Mucosa of rectum (tissue), 2 donors: ENCODE data around the gene C1QTNF12.
A peak's percentile ranks its signal among the peaks of the same experiment; 100 is the strongest.

Experiments
- H3K27ac ChIP-seq, 2 donors: one replicate each; pipeline ENCODE4 v1.7.0; 2013; ENCODE audit warnings: inconsistent platforms in 2 of 2, low read depth in 2 of 2, low read length in 2 of 2
- H3K27me3 ChIP-seq, 2 donors: one replicate each; pipeline ENCODE4 v1.7.0; 2013; ENCODE audit warnings: low read length in 2 of 2; ENCODE audit not compliant: control insufficient read depth in 2 of 2, insufficient read depth in 2 of 2
- H3K36me3 ChIP-seq, 2 donors: one replicate each; pipeline ENCODE4 v1.7.0; 2013; ENCODE audit warnings: low read length in 2 of 2; ENCODE audit not compliant: control insufficient read depth in 2 of 2, insufficient read depth in 2 of 2
- H3K4me1 ChIP-seq, 2 donors: one replicate each; pipeline ENCODE4 v1.7.0; 2013; ENCODE audit warnings: low read length in 2 of 2, mild to moderate bottlenecking in 1 of 2; ENCODE audit not compliant: control insufficient read depth in 2 of 2, insufficient read depth in 2 of 2
- H3K4me3 ChIP-seq, 2 donors: one replicate each; pipeline ENCODE4 v1.7.0; 2013; ENCODE audit warnings: low read length in 2 of 2
- H3K9ac ChIP-seq, 2 donors: one replicate each; pipeline ENCODE4 v1.7.0; 2013; ENCODE audit warnings: low read length in 2 of 2, low read depth in 1 of 2, mild to moderate bottlenecking in 1 of 2
- H3K9me3 ChIP-seq, 2 donors: one replicate each; pipeline ENCODE4 v1.7.0; 2013; ENCODE audit warnings: low read length in 2 of 2; ENCODE audit not compliant: control insufficient read depth in 2 of 2
- donor health status: healthy.
- donor health status: Normal muscosa, but diverticular disease.

The C1QTNF12 gene

DNA sequence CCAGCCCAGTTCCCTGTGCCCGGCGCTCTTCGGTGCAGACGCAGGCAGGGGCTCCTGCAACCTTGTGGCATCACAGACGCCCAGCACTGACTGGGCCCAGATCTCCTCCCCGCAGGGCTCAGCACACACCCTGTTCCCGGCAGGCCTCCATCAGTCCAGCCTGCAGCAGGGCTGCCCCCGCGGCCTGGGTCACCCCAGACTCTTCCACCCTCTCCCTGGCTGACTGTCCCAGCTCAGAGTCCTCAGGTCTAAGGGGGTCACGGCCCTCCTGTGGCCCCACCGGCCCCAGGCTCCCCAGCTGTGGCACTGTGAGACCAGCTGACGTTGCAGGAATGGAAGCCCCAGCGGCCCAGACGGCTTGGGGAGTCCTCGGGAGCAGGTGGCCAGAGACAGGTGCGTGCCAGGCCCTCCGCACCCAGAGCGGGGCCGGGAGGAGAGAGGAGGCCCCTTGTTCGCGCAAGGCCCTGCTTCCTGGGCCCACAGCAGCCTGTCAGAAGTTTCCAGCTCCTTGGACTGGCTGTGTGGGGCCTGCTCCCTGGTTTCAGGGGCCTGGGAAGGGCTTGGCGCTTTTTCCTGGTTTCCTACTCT, 10.3 kb downstream of the C1QTNF12 start:
- Histone ChIP-seq H3K4me3 (no peak overlapping the region), H3K27ac (no peak overlapping the region), H3K27me3 (peaks cover 23 to 30% of the 10 kb centered on the region in 2 donors), H3K4me1 (peaks cover 16 to 17% of the 10 kb centered on the region in 2 donors), H3K9ac (no peak overlapping the region), H3K36me3 (peaks cover 0 to 3% of the 10 kb centered on the region in 2 donors), H3K9me3 (no peaks in the 10 kb centered on the region)

DNA sequence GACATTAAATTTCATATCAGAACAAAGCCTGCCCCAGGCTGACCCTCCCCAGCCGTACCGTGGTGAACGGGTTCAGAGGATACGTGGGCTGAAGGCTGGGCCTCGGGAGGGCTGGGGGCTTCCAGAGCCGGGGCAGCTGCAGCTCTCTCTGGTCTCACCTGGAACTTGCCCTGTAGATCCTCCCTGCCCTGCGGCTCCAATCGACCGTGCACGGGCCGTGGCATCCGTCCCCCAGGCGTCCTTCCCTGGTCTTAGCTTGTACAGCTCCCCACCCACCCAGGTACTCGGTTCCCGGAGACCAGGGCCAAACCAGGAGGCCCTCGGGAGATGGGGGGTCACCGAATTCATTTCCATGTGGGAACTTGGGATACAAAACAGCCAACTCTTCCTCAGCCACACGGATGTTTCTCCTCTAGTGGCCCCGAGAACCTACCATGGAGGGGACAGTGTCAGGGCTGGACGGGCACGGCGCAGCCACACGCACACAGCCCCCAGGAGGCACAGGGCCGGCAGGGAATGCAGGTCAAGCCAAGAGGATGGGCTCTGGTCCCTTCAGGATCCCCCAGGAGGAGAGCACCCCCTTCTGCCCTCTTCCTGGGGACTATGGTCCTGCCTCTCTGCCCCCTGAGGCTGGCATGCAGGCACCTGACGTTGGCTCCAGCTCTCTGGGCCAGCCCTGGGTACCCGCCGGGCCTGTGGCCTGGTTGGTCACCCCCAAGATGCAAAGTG, 11.3 kb downstream of the C1QTNF12 start:
- Histone ChIP-seq H3K27ac (no peak overlapping the region), H3K4me1 (peaks cover 22 to 26% of the 10 kb centered on the region in 2 donors), H3K27me3 (peaks cover 23 to 26% of the 10 kb centered on the region in 2 donors), H3K4me3 (no peak overlapping the region), H3K9me3 (no peaks in the 10 kb centered on the region), H3K9ac (no peak overlapping the region), H3K36me3 (peaks cover 0 to 3% of the 10 kb centered on the region in 2 donors)

GRCh38 chr1:1234180-1234808, 12.2 kb downstream of the C1QTNF12 start:
- Histone ChIP-seq H3K27ac (no peak overlapping the region), H3K4me1 (peaks cover 30 to 34% of the 10 kb centered on the region in 2 donors), H3K36me3 (peaks cover 0 to 3% of the 10 kb centered on the region in 2 donors), H3K4me3 (no peak overlapping the region), H3K9me3 (no peaks in the 10 kb centered on the region), H3K27me3 (peaks cover 15 to 18% of the 10 kb centered on the region in 2 donors), H3K9ac (no peak overlapping the region)

GRCh38 chr1:1233567-1233892, 13.0 kb downstream of the C1QTNF12 start:
- no peak overlapping the region for H3K4me3 ChIP-seq
- H3K9me3 ChIP-seq = no peaks in the 10 kb centered on the region
- H3K9ac ChIP-seq = no peak overlapping the region
- no peak overlapping the region for H3K27ac ChIP-seq
- peaks cover 8 to 15% of the 10 kb centered on the region in 2 donors for H3K27me3 ChIP-seq
- H3K36me3 ChIP-seq = peaks cover 4 to 9% of the 10 kb centered on the region in 2 donors
- H3K4me1 ChIP-seq = peaks cover 30 to 34% of the 10 kb centered on the region in 2 donors

DNA sequence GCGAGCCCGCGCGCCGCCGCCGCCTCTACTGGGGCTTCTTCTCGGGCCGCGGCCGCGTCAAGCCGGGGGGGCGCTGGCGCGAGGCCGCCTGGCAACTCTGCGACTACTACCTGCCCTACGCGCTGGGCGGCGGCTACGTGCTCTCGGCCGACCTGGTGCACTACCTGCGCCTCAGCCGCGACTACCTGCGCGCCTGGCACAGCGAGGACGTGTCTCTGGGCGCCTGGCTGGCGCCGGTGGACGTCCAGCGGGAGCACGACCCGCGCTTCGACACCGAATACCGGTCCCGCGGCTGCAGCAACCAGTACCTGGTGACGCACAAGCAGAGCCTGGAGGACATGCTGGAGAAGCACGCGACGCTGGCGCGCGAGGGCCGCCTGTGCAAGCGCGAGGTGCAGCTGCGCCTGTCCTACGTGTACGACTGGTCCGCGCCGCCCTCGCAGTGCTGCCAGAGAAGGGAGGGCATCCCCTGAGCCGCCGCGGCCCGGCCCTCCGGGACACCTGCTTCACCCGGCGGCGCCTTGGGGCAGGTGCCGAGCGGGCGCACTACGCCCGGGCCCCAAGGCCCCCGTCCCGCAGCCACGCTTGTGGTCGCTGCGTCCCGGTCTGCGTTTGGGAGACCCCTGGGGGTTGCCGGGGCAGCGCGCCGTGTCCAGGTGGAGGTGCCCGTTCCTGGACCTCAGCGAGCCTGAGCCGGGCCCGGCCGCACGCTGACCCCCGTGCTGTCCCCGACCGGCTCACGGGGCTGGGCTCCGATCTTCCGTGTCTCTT, 13.5 kb downstream of the C1QTNF12 start:
- H3K4me3 ChIP-seq = peak overlapping the region; percentile 57 to 63
- peaks cover 28 to 29% of the 10 kb centered on the region in 2 donors for H3K4me1 ChIP-seq
- no peak overlapping the region for H3K27ac ChIP-seq
- peaks cover 3 to 9% of the 10 kb centered on the region in 2 donors for H3K27me3 ChIP-seq
- H3K9ac ChIP-seq = no peak overlapping the region
- peaks cover 10 to 14% of the 10 kb centered on the region in 2 donors for H3K36me3 ChIP-seq
- H3K9me3 ChIP-seq = no peaks in the 10 kb centered on the region

DNA sequence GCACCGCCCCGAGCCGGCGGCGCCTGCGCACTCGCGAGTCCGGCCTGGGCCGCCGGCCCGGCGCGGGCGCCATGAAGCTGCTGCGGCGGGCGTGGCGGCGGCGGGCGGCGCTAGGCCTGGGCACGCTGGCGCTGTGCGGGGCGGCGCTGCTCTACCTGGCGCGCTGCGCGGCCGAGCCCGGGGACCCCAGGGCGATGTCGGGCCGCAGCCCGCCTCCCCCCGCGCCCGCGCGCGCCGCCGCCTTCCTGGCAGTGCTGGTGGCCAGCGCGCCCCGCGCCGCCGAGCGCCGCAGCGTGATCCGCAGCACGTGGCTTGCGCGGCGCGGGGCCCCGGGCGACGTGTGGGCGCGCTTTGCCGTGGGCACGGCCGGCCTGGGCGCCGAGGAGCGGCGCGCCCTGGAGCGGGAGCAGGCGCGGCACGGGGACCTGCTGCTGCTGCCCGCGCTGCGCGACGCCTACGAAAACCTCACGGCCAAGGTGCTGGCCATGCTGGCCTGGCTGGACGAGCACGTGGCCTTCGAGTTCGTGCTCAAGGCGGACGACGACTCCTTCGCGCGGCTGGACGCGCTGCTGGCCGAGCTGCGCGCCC, 14.2 kb downstream of the C1QTNF12 start, which contains the start of gene B3GALT6:
Gene B3GALT6 (plus strand): TSS at position 30 of the 588 bp plus-strand sequence. CDS start 42 bp downstream, at position 72.
- peaks cover 15 to 19% of the 10 kb centered on the region in 2 donors for H3K36me3 ChIP-seq
- peaks cover 2 to 8% of the 10 kb centered on the region in 2 donors for H3K27me3 ChIP-seq
- H3K27ac ChIP-seq = peak within 1 kb of the TSS; percentile 91 to 93
- H3K9ac ChIP-seq = peak within 1 kb of the TSS; percentile 98 to 99
- H3K9me3 ChIP-seq = no peaks in the 10 kb centered on the region
- H3K4me3 ChIP-seq = peak within 1 kb of the TSS; percentile 98 to 99
- peaks cover 22 to 27% of the 10 kb centered on the region in 2 donors for H3K4me1 ChIP-seq

GRCh38 chr1:1231400-1232207, 14.9 kb downstream of the C1QTNF12 start, which contains the start of gene SDF4:
TSS of gene SDF4 (minus strand) at chr1:1232001. CDS start at chr1:1228772, 3,229 bp downstream.
- Histone ChIP-seq H3K36me3 (peaks cover 18 to 23% of the 10 kb centered on the region in 2 donors), H3K4me1 (peaks cover 21 to 25% of the 10 kb centered on the region in 2 donors), H3K9me3 (no peaks in the 10 kb centered on the region), H3K27me3 (peaks cover 0 to 5% of the 10 kb centered on the region in 2 donors), H3K9ac (peak within 1 kb of the TSS; percentile 98 to 99), H3K27ac (peak within 1 kb of the TSS; percentile 91 to 93), H3K4me3 (peak within 1 kb of the TSS; percentile 98 to 99)

GRCh38 chr1:1230656-1231399, 15.7 kb downstream of the C1QTNF12 start:
- H3K36me3 ChIP-seq = peaks cover 19 to 28% of the 10 kb centered on the region in 2 donors
- H3K4me1 ChIP-seq = peaks cover 21 to 25% of the 10 kb centered on the region in 2 donors
- no peaks in the 10 kb centered on the region for H3K27me3 ChIP-seq
- H3K27ac ChIP-seq = peak overlapping the region; percentile 91 to 93
- H3K9ac ChIP-seq = peak overlapping the region; percentile 98 to 99
- no peaks in the 10 kb centered on the region for H3K9me3 ChIP-seq
- H3K4me3 ChIP-seq = peak overlapping the region; percentile 98 to 99
